Nephron (organoid): Measurements from ENCODE around the gene RGS7.
"Not testable (repeated sequence)": the region's sequence is repeated elsewhere in the genome, so short reads cannot be mapped to it uniquely, and the experiment has no call there.

Source experiments
- H3K27ac Mint-ChIP-seq, 3 experiments: 2 replicates each; pipeline ENCODE4 v1.8.0; 2020; ENCODE audit warnings: mixed read lengths in 3 of 3, mild to moderate bottlenecking in 2 of 3, moderate library complexity in 1 of 3
- H3K27me3 Mint-ChIP-seq: 2 replicates; pipeline ENCODE4 v1.8.0; 2021; ENCODE audit warnings: low read depth, mild to moderate bottlenecking, moderate library complexity, mixed read lengths
- H3K36me3 Mint-ChIP-seq: 2 replicates; pipeline ENCODE4 v1.8.0; 2020; ENCODE audit warnings: low read depth, mixed read lengths
- H3K4me1 Mint-ChIP-seq: 2 replicates; pipeline ENCODE4 v1.8.0; 2020; ENCODE audit warnings: mixed read lengths
- H3K4me3 Mint-ChIP-seq, 3 experiments: 2 replicates each; pipeline ENCODE4 v1.8.0; 2020; ENCODE audit warnings: mild to moderate bottlenecking in 3 of 3, mixed read lengths in 3 of 3, moderate library complexity in 2 of 3
- H3K9me3 Mint-ChIP-seq: 2 replicates; pipeline ENCODE4 v1.8.0; 2020; ENCODE audit warnings: mixed read lengths
- TF ChIP-seq, protein P1 (sequence below), 3 experiments: fragments of 200-600 bp; sonication (generic); IDR thresholded peaks; one replicate each; pipeline ENCODE4 v1.5.0; 2021; ENCODE audit warnings: antibody characterized with exemption in 3 of 3; ENCODE audit not compliant: unreplicated experiment in 3 of 3

Gene RGS7

DNA sequence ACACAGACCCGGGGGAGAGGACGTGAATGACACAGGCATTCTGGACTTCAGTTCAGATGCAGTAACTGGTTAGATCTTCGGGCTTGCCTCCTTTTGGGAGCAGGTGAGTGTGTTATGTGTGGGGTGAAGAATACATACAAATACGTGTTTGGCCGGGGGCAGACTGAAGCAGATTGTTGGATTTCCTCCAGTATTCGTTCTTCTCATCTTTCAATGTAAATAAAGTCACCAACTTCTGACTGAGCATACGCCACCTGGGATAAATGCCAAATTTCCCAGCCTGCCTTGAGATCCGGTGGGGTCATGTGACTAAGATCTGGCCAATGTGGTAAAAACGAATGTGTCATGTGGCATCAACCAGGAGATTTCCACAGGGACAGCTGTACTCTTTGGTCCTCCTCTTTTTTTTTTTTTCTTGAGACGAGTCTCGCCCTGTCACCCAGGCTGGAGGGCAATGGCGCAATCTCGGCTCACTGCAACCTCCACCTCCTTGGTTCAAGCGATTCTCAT is 189.8 kb downstream of the RGS7 start:
- Mint-ChIP-seq H3K27me3 (no peaks in the 10 kb centered on the region), H3K4me1 (peaks cover 20% of the 10 kb centered on the region), H3K27ac (no peak overlapping the region), H3K9me3 (no peaks in the 10 kb centered on the region), H3K36me3 (no peaks in the 10 kb centered on the region), H3K4me3 (no peak overlapping the region)
- TF ChIP-seq, protein P1, sequence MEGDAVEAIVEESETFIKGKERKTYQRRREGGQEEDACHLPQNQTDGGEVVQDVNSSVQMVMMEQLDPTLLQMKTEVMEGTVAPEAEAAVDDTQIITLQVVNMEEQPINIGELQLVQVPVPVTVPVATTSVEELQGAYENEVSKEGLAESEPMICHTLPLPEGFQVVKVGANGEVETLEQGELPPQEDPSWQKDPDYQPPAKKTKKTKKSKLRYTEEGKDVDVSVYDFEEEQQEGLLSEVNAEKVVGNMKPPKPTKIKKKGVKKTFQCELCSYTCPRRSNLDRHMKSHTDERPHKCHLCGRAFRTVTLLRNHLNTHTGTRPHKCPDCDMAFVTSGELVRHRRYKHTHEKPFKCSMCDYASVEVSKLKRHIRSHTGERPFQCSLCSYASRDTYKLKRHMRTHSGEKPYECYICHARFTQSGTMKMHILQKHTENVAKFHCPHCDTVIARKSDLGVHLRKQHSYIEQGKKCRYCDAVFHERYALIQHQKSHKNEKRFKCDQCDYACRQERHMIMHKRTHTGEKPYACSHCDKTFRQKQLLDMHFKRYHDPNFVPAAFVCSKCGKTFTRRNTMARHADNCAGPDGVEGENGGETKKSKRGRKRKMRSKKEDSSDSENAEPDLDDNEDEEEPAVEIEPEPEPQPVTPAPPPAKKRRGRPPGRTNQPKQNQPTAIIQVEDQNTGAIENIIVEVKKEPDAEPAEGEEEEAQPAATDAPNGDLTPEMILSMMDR (IDR thresholded peaks at IDR 0.05; ENCODE audit: unreplicated experiment in 3 of 3), result no peak

DNA sequence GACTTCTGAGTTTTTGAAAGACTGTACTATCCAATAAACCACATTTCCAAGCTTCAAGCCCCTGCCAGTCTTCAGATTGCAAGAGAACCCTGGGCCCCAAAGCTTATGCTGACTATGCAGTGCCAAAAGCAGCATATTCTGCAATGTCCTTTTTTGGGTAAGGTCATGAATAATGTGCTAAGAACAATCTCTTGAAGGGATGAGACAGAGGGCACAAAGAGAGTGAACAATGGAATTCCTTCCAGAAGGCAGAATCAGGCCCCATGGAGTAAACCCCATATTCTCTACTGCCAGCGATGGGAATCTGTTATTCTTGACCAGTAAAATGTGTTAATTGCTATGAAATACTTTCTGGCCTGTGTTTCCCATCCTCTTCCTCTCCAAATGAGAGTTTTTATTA is 190.4 kb downstream of the RGS7 start:
- TF ChIP-seq, protein P1 (IDR thresholded peaks at IDR 0.05; ENCODE audit: unreplicated experiment in 3 of 3), result no peak
- Mint-ChIP-seq H3K4me1 (peaks cover 14% of the 10 kb centered on the region), H3K27ac (no peak overlapping the region), H3K9me3 (no peaks in the 10 kb centered on the region), H3K27me3 (no peaks in the 10 kb centered on the region), H3K36me3 (no peaks in the 10 kb centered on the region), H3K4me3 (no peak overlapping the region)

DNA sequence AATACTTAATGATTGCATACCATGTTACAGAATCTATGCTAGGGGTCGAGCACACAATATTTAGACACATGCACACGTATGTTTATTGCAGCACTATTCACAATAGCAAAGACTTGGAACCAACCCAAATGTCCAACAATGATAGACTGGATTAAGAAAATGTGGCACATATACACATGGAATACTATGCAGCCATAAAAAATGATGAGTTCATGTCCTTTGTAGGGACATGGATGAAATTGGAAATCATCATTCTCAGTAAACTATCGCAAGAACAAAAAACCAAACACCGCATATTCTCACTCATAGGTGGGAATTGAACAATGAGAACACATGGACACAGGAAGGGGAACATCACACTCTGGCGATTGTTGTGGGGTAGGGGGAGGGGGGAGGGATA is 191.7 kb downstream of the RGS7 start:
- not testable (repeated sequence) for H3K4me1 Mint-ChIP-seq, H3K36me3 Mint-ChIP-seq, H3K4me3 Mint-ChIP-seq, H3K27me3 Mint-ChIP-seq, H3K27ac Mint-ChIP-seq, H3K9me3 Mint-ChIP-seq

DNA sequence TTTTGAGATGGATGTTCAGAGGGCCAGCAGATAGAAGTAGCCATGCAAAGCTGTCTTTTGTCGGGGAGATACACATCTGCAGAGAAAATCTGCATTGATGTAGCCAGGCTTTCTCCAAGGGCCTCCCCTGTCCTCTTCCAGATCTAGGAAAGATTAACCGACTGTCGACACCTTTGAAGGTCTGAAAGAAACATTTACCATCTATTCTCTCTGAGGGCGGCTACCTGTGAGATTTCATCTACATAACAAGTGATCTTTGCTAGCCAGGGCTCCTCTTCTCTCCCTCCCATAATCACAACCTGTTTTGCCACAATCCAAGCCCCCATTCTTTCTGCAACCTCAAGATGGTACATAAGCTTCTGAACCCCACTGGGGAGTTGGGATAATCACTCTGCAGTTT is 193.6 kb downstream of the RGS7 start:
- no peaks in the 10 kb centered on the region for H3K9me3 Mint-ChIP-seq

DNA sequence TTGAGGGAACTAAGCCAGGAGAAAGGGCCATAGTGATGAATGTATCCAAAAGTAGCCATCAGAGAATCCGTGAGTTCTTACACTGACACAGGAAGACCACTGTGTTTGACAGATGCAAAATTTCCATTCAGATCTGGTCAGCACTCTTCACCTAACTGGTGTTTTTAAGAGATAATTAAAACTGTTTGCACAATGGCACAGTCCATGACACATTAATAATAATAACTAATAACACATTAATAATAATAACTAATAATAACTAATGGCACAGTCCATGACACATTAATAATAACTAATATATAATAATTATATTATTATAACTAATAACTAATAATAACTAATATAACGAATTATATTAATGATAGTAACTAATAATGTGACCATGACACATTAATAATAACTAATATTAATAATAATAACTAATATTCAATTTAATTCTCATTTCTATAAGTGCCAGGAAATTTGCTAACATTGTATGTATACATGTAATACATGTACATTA is 195.8 kb downstream of the RGS7 start:
- H3K4me1 Mint-ChIP-seq, result peaks cover 25% of the 10 kb centered on the region
- no peaks in the 10 kb centered on the region for H3K36me3 Mint-ChIP-seq
- no peak overlapping the region for H3K27ac Mint-ChIP-seq
- H3K4me3 Mint-ChIP-seq, result no peak overlapping the region
- no peaks in the 10 kb centered on the region for H3K9me3 Mint-ChIP-seq
- TF ChIP-seq, protein P1 (IDR thresholded peaks at IDR 0.05; ENCODE audit: unreplicated experiment in 3 of 3), result no peak
- no peaks in the 10 kb centered on the region for H3K27me3 Mint-ChIP-seq

More for the DNA sequence above, 193.6 kb downstream of the RGS7 start:
- H3K27me3 Mint-ChIP-seq, result no peaks in the 10 kb centered on the region
- H3K27ac Mint-ChIP-seq, result no peak overlapping the region
- H3K4me3 Mint-ChIP-seq, result no peak overlapping the region
- TF ChIP-seq, protein P1 (IDR thresholded peaks at IDR 0.05; ENCODE audit: unreplicated experiment in 3 of 3), result no peak
- H3K4me1 Mint-ChIP-seq, result peaks cover 22% of the 10 kb centered on the region
- no peaks in the 10 kb centered on the region for H3K36me3 Mint-ChIP-seq

DNA sequence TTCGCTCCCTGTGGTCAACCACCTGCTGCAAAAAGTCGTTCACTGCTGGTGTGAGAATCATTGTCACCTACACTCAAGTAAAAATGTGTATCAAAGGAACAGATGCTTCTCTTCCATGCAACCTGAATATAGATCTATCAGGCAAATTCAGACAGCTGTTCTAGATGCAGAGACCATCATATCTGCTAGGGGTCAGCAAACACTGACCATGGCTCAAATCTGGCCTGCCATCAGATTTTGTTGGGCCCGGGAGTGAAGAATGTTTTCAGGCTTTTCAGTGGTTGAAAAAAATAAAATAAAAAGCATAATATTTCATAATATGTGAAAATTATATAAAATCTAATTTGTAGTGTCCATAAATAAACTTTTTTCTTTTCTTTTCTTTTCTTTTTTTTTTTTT is 199.6 kb downstream of the RGS7 start:
- H3K4me1 Mint-ChIP-seq, result peaks cover 21% of the 10 kb centered on the region
- TF ChIP-seq, protein P1 (IDR thresholded peaks at IDR 0.05; ENCODE audit: unreplicated experiment in 3 of 3), result no peak
- no peak overlapping the region for H3K27ac Mint-ChIP-seq
- no peaks in the 10 kb centered on the region for H3K36me3 Mint-ChIP-seq
- peaks cover 4% of the 10 kb centered on the region for H3K27me3 Mint-ChIP-seq
- H3K4me3 Mint-ChIP-seq, result no peak overlapping the region
- H3K9me3 Mint-ChIP-seq, result no peaks in the 10 kb centered on the region
